Activated CD4-positive, alpha-beta T cell treated with anti-CD3 and anti-CD28 coated beads for 1 hour (primary cell): ENCODE data around the gene PDE4B.

Experiments used
- DNase-seq: peaks from one replicate; pipeline ENCODE4 v3.0.0-alpha.2; 2020

Gene PDE4B

GRCh38 chr1:66350001-66350547 lies 557.4 kb downstream of the PDE4B start:
- no peak for DNase-seq

GRCh38 chr1:66351478-66351877 lies 558.8 kb downstream of the PDE4B start:
- DNase-seq: no peak

GRCh38 chr1:66351913-66352312 lies 559.2 kb downstream of the PDE4B start:
- no peak for DNase-seq

GRCh38 chr1:66352792-66353191 lies 560.1 kb downstream of the PDE4B start:
- DNase-seq: no peak

GRCh38 chr1:66353257-66353656 lies 560.6 kb downstream of the PDE4B start:
- DNase-seq: no peak

GRCh38 chr1:66354311-66355201 lies 561.9 kb downstream of the PDE4B start:
- DNase-seq: no peak

GRCh38 chr1:66355756-66356155 lies 563.1 kb downstream of the PDE4B start:
- no peak for DNase-seq

- no peak for DNase-seq
Measured at GRCh38 chr1:66356605-66357004, 563.9 kb downstream of the PDE4B start.

GRCh38 chr1:66357021-66357420 lies 564.3 kb downstream of the PDE4B start:
- DNase-seq: no peak

- DNase-seq: no peak
Measured at GRCh38 chr1:66357478-66358197, 564.9 kb downstream of the PDE4B start.

GRCh38 chr1:66359269-66359668 lies 566.6 kb downstream of the PDE4B start:
- DNase-seq: no peak

GRCh38 chr1:66359815-66360214 lies 567.1 kb downstream of the PDE4B start:
- DNase-seq: no peak

- no peak for DNase-seq
Measured at GRCh38 chr1:66360285-66360724, 567.6 kb downstream of the PDE4B start.

GRCh38 chr1:66364578-66365391 lies 572.1 kb downstream of the PDE4B start:
- no peak for DNase-seq

GRCh38 chr1:66365635-66366034 lies 572.9 kb downstream of the PDE4B start:
- no peak for DNase-seq

GRCh38 chr1:66366634-66367033 lies 573.9 kb downstream of the PDE4B start:
- DNase-seq: no peak

GRCh38 chr1:66367369-66367768 lies 574.7 kb downstream of the PDE4B start:
- no peak for DNase-seq

- no peak for DNase-seq
Measured at GRCh38 chr1:66368261-66368660, 575.6 kb downstream of the PDE4B start.

- DNase-seq: no peak
Measured at GRCh38 chr1:66370462-66370971, 577.8 kb downstream of the PDE4B start.

- DNase-seq: no peak
Measured at GRCh38 chr1:66371233-66372005, 578.7 kb downstream of the PDE4B start.

- DNase-seq: no peak
Measured at GRCh38 chr1:66372522-66373101, 579.9 kb downstream of the PDE4B start.
